Neuronal stem cell (in vitro differentiated cells): Measurements from ENCODE around the gene ZBTB46.
"Not testable (repeated sequence)": the region's sequence is repeated elsewhere in the genome, so short reads cannot be mapped to it uniquely, and the experiment has no call there.

Source experiments
- DNase-seq: peaks from one replicate; pipeline ENCODE4 v3.0.0-alpha.2; 2013; ENCODE audit warnings: low spot score
- H2AFZ ChIP-seq: one replicate; pipeline ENCODE4 v1.6.1; 2013; ENCODE audit warnings: mild to moderate bottlenecking, low read length, inconsistent platforms
- H2AK5ac ChIP-seq: 2 replicates; pipeline ENCODE4 v1.6.1; 2013; ENCODE audit warnings: low read depth, mild to moderate bottlenecking, inconsistent platforms, low read length, moderate library complexity, mixed read lengths
- H2BK120ac ChIP-seq: 2 replicates; pipeline ENCODE4 v1.6.1; 2013; ENCODE audit warnings: low read depth, mild to moderate bottlenecking, inconsistent platforms, low read length, moderate library complexity, mixed read lengths
- H2BK12ac ChIP-seq: one replicate; pipeline ENCODE4 v1.6.1; 2013; ENCODE audit warnings: low read length, inconsistent platforms
- H2BK15ac ChIP-seq: 2 replicates; pipeline ENCODE4 v1.6.1; 2013; ENCODE audit warnings: mild to moderate bottlenecking, low read length, inconsistent platforms, mixed read lengths
- H2BK5ac ChIP-seq: one replicate; pipeline ENCODE4 v1.6.1; 2013; ENCODE audit warnings: inconsistent platforms, mild to moderate bottlenecking, low read length, moderate library complexity
- H3K14ac ChIP-seq: one replicate; pipeline ENCODE4 v1.6.1; 2013; ENCODE audit warnings: low read length, inconsistent platforms
- H3K18ac ChIP-seq: 2 replicates; pipeline ENCODE4 v1.6.1; 2013; ENCODE audit warnings: low read length, inconsistent platforms
- H3K23ac ChIP-seq: 2 replicates; pipeline ENCODE4 v1.6.1; 2013; ENCODE audit warnings: low read depth, mild to moderate bottlenecking, mixed read lengths, low read length, inconsistent platforms; ENCODE audit not compliant: poor library complexity
- H3K27ac ChIP-seq: replicated peaks from 3 replicates; pipeline ENCODE4 v1.5.1; 2013; ENCODE audit warnings: low read length, inconsistent platforms
- H3K27me3 ChIP-seq, 3 experiments: 2 replicates each; pipeline ENCODE4 v1.6.1; 2013; ENCODE audit warnings: low read length in 3 of 3, mild to moderate bottlenecking in 2 of 3, inconsistent platforms in 1 of 3, low read depth in 1 of 3, mixed read lengths in 1 of 3, moderate library complexity in 1 of 3; ENCODE audit not compliant: control insufficient read depth in 3 of 3, insufficient read depth in 3 of 3
- H3K36me3 ChIP-seq, 2 donors: replicated peaks in 1 of 2; 2 replicates each; pipeline ENCODE4 v1.6.1; 2013; ENCODE audit warnings: low read length in 2 of 2; ENCODE audit not compliant: control insufficient read depth in 2 of 2, insufficient read depth in 2 of 2
- H3K4ac ChIP-seq: 2 replicates; pipeline ENCODE4 v1.6.1; 2013; ENCODE audit warnings: inconsistent platforms, mild to moderate bottlenecking, low read length, moderate library complexity
- H3K4me1 ChIP-seq, 2 donors: 1 replicate in 1 of 2; 2 replicates in 1 of 2; pipeline ENCODE4 v1.6.1; 2013; ENCODE audit warnings: low read length in 2 of 2, low read depth in 1 of 2; ENCODE audit not compliant: control insufficient read depth in 2 of 2, insufficient read depth in 1 of 2
- H3K4me2 ChIP-seq: one replicate; pipeline ENCODE4 v1.6.1; 2013; ENCODE audit warnings: mild to moderate bottlenecking, low read length, inconsistent platforms; ENCODE audit not compliant: insufficient read depth, poor library complexity, severe bottlenecking
- H3K4me3 ChIP-seq, 2 donors: 2 replicates each; pipeline ENCODE4 v1.5.1; 2013; ENCODE audit warnings: low read length in 2 of 2, mild to moderate bottlenecking in 2 of 2, inconsistent platforms in 1 of 2, moderate library complexity in 1 of 2
- H3K79me1 ChIP-seq: one replicate; pipeline ENCODE4 v1.6.1; 2013; ENCODE audit warnings: low read depth, mild to moderate bottlenecking, inconsistent platforms, low read length, moderate library complexity
- H3K9ac ChIP-seq: one replicate; pipeline ENCODE4 v1.6.1; 2013; ENCODE audit warnings: mild to moderate bottlenecking, low read depth, low read length, inconsistent platforms; ENCODE audit not compliant: poor library complexity
- H3K9me3 ChIP-seq, 2 donors: replicated peaks in 1 of 2; 2 replicates each; pipeline versions ENCODE3 to v1.6.1; 2013; ENCODE audit warnings: low read length in 2 of 2, mild to moderate bottlenecking in 2 of 2, inconsistent platforms in 1 of 2, low read depth in 1 of 2, mixed read lengths in 1 of 2, moderate library complexity in 1 of 2; ENCODE audit not compliant: control insufficient read depth in 2 of 2, insufficient read depth in 1 of 2
- H4K8ac ChIP-seq: one replicate; pipeline ENCODE4 v1.6.1; 2013; ENCODE audit warnings: low read depth, mild to moderate bottlenecking, inconsistent platforms, low read length, moderate library complexity
- H4K91ac ChIP-seq: one replicate; pipeline ENCODE4 v1.6.1; 2013; ENCODE audit warnings: low read length, low read depth, mild to moderate bottlenecking, inconsistent platforms; ENCODE audit not compliant: poor library complexity
- WGBS, 2 donors: extraction: QIAGEN DNeasy Blood & Tissue Kit; methylation state at CpG; one replicate each; pipeline ENCODE4 v1.1.7; 2013; ENCODE audit warnings: missing lambda C conversion rate in 2 of 2, mixed read lengths in 1 of 2; ENCODE audit not compliant: insufficient read length in 2 of 2, insufficient replicate concordance in 1 of 2; ENCODE audit errors: extremely low coverage in 2 of 2; 5-methylcytosine and 5-hydroxymethylcytosine counted together

ZBTB46 gene

GRCh38 chr20:63730189-63730733 lies 100.8 kb downstream of the ZBTB46 start:
- H3K27me3 ChIP-seq, H3K4me3 ChIP-seq, H2BK120ac ChIP-seq, H3K27ac ChIP-seq, H2AK5ac ChIP-seq, H2BK5ac ChIP-seq, DNase-seq, H2BK15ac ChIP-seq, H2AFZ ChIP-seq, H3K18ac ChIP-seq, H3K4me1 ChIP-seq, H4K8ac ChIP-seq, H2BK12ac ChIP-seq, H3K4me2 ChIP-seq, H4K91ac ChIP-seq, H3K4ac ChIP-seq, H3K9ac ChIP-seq, H3K14ac ChIP-seq, H3K23ac ChIP-seq: not testable (repeated sequence)
- H3K36me3 ChIP-seq, result peaks cover 30 to 56% of the 10 kb centered on the region in 2 donors
- WGBS, 2 donors, result no CpG with 5 or more reads among the region's 18 CpGs
- peaks cover 3 to 12% of the 10 kb centered on the region in 2 donors for H3K9me3 ChIP-seq
- H3K79me1 ChIP-seq, result peaks cover 24% of the 10 kb centered on the region

- H3K14ac ChIP-seq, H2BK120ac ChIP-seq, DNase-seq, H2BK15ac ChIP-seq, H3K4ac ChIP-seq, H3K4me3 ChIP-seq, H3K27me3 ChIP-seq, H3K18ac ChIP-seq, H3K79me1 ChIP-seq, H2BK5ac ChIP-seq, H2BK12ac ChIP-seq, H2AFZ ChIP-seq, H3K4me1 ChIP-seq, H3K27ac ChIP-seq, H3K23ac ChIP-seq, H3K9ac ChIP-seq, H4K91ac ChIP-seq, H2AK5ac ChIP-seq, H3K4me2 ChIP-seq, H4K8ac ChIP-seq: not testable (repeated sequence)
- WGBS, 2 donors, result no CpG with 5 or more reads among the region's 2 CpGs
- Histone ChIP-seq H3K9me3 (peaks cover 0 to 32% of the 10 kb centered on the region in 2 donors), H3K36me3 (peaks cover 8 to 52% of the 10 kb centered on the region in 2 donors)
Observed at GRCh38 chr20:63722967-63723622, 108.0 kb downstream of the ZBTB46 start.

- no CpG with 5 or more reads among the region's 2 CpGs for WGBS, 2 donors
- Histone ChIP-seq H3K27ac (no peak overlapping the region), H3K23ac (no peak overlapping the region), H3K27me3 (no peaks in the 10 kb centered on the region), H3K9ac (no peak overlapping the region), H3K79me1 (peaks cover 4% of the 10 kb centered on the region), H3K4ac (no peak overlapping the region), H3K4me1 (no peaks in the 10 kb centered on the region), H2BK12ac (no peak overlapping the region), H3K4me2 (no peak overlapping the region), H3K36me3 (peaks cover 14 to 71% of the 10 kb centered on the region in 2 donors), H2BK120ac (no peak overlapping the region), H2BK15ac (no peak overlapping the region), H2AFZ (no peak overlapping the region), H4K91ac (no peak overlapping the region), H3K9me3 (peaks cover 2 to 38% of the 10 kb centered on the region in 2 donors), H2AK5ac (no peak overlapping the region), H3K4me3 (no peak overlapping the region), H4K8ac (no peak overlapping the region), H3K18ac (no peak overlapping the region), H2BK5ac (no peak overlapping the region), H3K14ac (no peak overlapping the region)
- DNase-seq, result no peak
Observed at GRCh38 chr20:63718996-63719395, 112.1 kb downstream of the ZBTB46 start.

GRCh38 chr20:63714858-63715257 lies 116.2 kb downstream of the ZBTB46 start:
- Histone ChIP-seq H3K4ac (no peak overlapping the region), H2BK15ac (no peak overlapping the region), H3K14ac (no peak overlapping the region), H3K18ac (no peak overlapping the region), H4K8ac (no peak overlapping the region), H3K9me3 (peaks cover 2 to 59% of the 10 kb centered on the region in 2 donors), H3K23ac (no peak overlapping the region), H2AK5ac (no peak overlapping the region), H3K4me1 (no peaks in the 10 kb centered on the region), H3K27me3 (no peaks in the 10 kb centered on the region), H3K4me3 (no peak overlapping the region), H2BK5ac (no peak overlapping the region), H3K36me3 (peaks cover 10 to 83% of the 10 kb centered on the region in 2 donors), H3K79me1 (peaks cover 3% of the 10 kb centered on the region), H3K27ac (no peak overlapping the region), H2BK12ac (no peak overlapping the region), H3K9ac (no peak overlapping the region), H3K4me2 (no peak overlapping the region), H2BK120ac (no peak overlapping the region), H2AFZ (no peak overlapping the region), H4K91ac (no peak overlapping the region)
- DNase-seq, result no peak
- WGBS, 2 donors, result no CpG with 5 or more reads among the region's 5 CpGs
